HEK293 (cell line): ENCODE data around the gene S100A2.

ENCODE experiments used
- KLF10 ChIP-seq: fragments of 450-650 bp; IDR thresholded peaks from 2 replicates; pipeline ENCODE4 v1.5.1; 2018; ENCODE audit warnings: missing biosample characterization, mild to moderate bottlenecking, missing genetic modification characterization
- OSR2 ChIP-seq: fragments of 450-650 bp; formaldehyde crosslinking; IDR thresholded peaks from 2 replicates; pipeline ENCODE4 v1.5.1; 2016; ENCODE audit warnings: missing biosample characterization, missing genetic modification characterization
- PATZ1 ChIP-seq: fragments of 450-650 bp; formaldehyde crosslinking; IDR thresholded peaks from 2 replicates; pipeline ENCODE4 v1.5.1; 2016; ENCODE audit warnings: missing biosample characterization, missing genetic modification characterization
- SETDB1 ChIP-seq: IDR thresholded peaks from one replicate; pipeline ENCODE4 v1.6.1; 2017; ENCODE audit warnings: mild to moderate bottlenecking, low read length, moderate library complexity, mixed read lengths; ENCODE audit not compliant: insufficient read length
- SP7 ChIP-seq: fragments of 450-650 bp; formaldehyde crosslinking; IDR thresholded peaks from 2 replicates; pipeline ENCODE4 v1.5.1; 2016; ENCODE audit warnings: missing biosample characterization, missing genetic modification characterization
- WT1 ChIP-seq: fragments of 450-650 bp; formaldehyde crosslinking; IDR thresholded peaks from 2 replicates; pipeline ENCODE4 v1.5.1; 2016; ENCODE audit warnings: missing biosample characterization, missing genetic modification characterization
- ZBTB11 ChIP-seq: fragments of 450-650 bp; formaldehyde crosslinking; conservative IDR thresholded peaks from 2 replicates; pipeline ENCODE4 v1.5.1; 2016; ENCODE audit warnings: low read depth, missing biosample characterization, missing genetic modification characterization
- ZBTB21 ChIP-seq: fragments of 450-650 bp; formaldehyde crosslinking; IDR thresholded peaks from 2 replicates; pipeline ENCODE4 v1.5.1; 2017; ENCODE audit warnings: missing biosample characterization, missing genetic modification characterization
- ZIC2 ChIP-seq: fragments of 450-650 bp; formaldehyde crosslinking; IDR thresholded peaks from 2 replicates; pipeline ENCODE4 v1.5.1; 2016; ENCODE audit warnings: missing biosample characterization, missing genetic modification characterization
- ZNF10 ChIP-seq: fragments of 450-650 bp; formaldehyde crosslinking; IDR thresholded peaks from 2 replicates; pipeline ENCODE4 v1.5.1; 2017; ENCODE audit warnings: missing biosample characterization, missing genetic modification characterization
- ZNF184 ChIP-seq: fragments of 450-650 bp; IDR thresholded peaks from 2 replicates; pipeline ENCODE4 v1.5.1; 2018; ENCODE audit warnings: missing biosample characterization, mild to moderate bottlenecking, missing genetic modification characterization
- ZNF202 ChIP-seq: fragments of 450-650 bp; formaldehyde crosslinking; IDR thresholded peaks from 2 replicates; pipeline ENCODE4 v1.5.1; 2016; ENCODE audit warnings: missing biosample characterization, missing genetic modification characterization, borderline replicate concordance
- ZNF23 ChIP-seq: fragments of 450-650 bp; formaldehyde crosslinking; IDR thresholded peaks from 2 replicates; pipeline ENCODE4 v1.5.1; 2016; ENCODE audit warnings: missing biosample characterization, missing genetic modification characterization, borderline replicate concordance
- ZNF248 ChIP-seq: fragments of 450-650 bp; formaldehyde crosslinking; IDR thresholded peaks from 2 replicates; pipeline ENCODE4 v1.5.1; 2017; ENCODE audit warnings: missing biosample characterization, missing genetic modification characterization
- ZNF324 ChIP-seq: fragments of 450-650 bp; formaldehyde crosslinking; IDR thresholded peaks from 2 replicates; pipeline ENCODE4 v1.5.1; 2016; ENCODE audit warnings: missing biosample characterization, missing genetic modification characterization
- ZNF37A ChIP-seq: fragments of 450-650 bp; IDR thresholded peaks from 2 replicates; pipeline ENCODE4 v1.5.1; 2018; ENCODE audit warnings: missing biosample characterization, missing genetic modification characterization
- ZNF398 ChIP-seq: fragments of 450-650 bp; formaldehyde crosslinking; IDR thresholded peaks from 2 replicates; pipeline ENCODE4 v1.5.1; 2017; ENCODE audit warnings: missing biosample characterization, missing genetic modification characterization
- ZNF473 ChIP-seq: fragments of 450-650 bp; formaldehyde crosslinking; IDR thresholded peaks from 2 replicates; pipeline ENCODE4 v1.5.1; 2017; ENCODE audit warnings: missing biosample characterization, missing genetic modification characterization
- ZNF518A ChIP-seq: fragments of 450-650 bp; formaldehyde crosslinking; conservative IDR thresholded peaks from 2 replicates; pipeline ENCODE4 v1.5.1; 2016; ENCODE audit warnings: low read depth, missing biosample characterization, missing genetic modification characterization
- ZNF623 ChIP-seq: fragments of 450-650 bp; formaldehyde crosslinking; IDR thresholded peaks from 2 replicates; pipeline ENCODE4 v1.5.1; 2016; ENCODE audit warnings: missing biosample characterization, missing genetic modification characterization
- ZNF747 ChIP-seq: fragments of 450-650 bp; formaldehyde crosslinking; IDR thresholded peaks from 2 replicates; pipeline ENCODE4 v1.5.1; 2016; ENCODE audit warnings: missing biosample characterization, missing genetic modification characterization
- ZNF76 ChIP-seq: fragments of 450-650 bp; formaldehyde crosslinking; IDR thresholded peaks from 2 replicates; pipeline ENCODE4; 2016; ENCODE audit warnings: low read depth, missing biosample characterization, missing genetic modification characterization, borderline replicate concordance
- ZNF830 ChIP-seq: fragments of 450-650 bp; IDR thresholded peaks from 2 replicates; pipeline ENCODE4 v1.5.0; 2018; ENCODE audit warnings: missing biosample characterization, missing genetic modification characterization, low read depth, mild to moderate bottlenecking, moderate library complexity
- ZSCAN30 ChIP-seq: fragments of 450-650 bp; IDR thresholded peaks from 2 replicates; pipeline ENCODE4 v1.5.1; 2018; ENCODE audit warnings: missing biosample characterization, mild to moderate bottlenecking, missing genetic modification characterization, moderate library complexity
- ZXDB ChIP-seq: fragments of 450-650 bp; formaldehyde crosslinking; IDR thresholded peaks from 2 replicates; pipeline ENCODE4 v1.5.1; 2016; ENCODE audit warnings: missing biosample characterization, missing genetic modification characterization

Gene S100A2

GRCh38 chr1:153567621-153568366 is 2.1 kb upstream of the S100A2 start (continued):
- TF ChIP-seq OSR2 (tag by site-specific recombination): no peak
- no peak for TF ChIP-seq ZNF473 (tag by site-specific recombination)
- TF ChIP-seq ZNF202: no peak
- peak; percentile 43; the same call in 1 of the 2 replicates for TF ChIP-seq ZNF184 (tag by site-specific recombination)
- no peak for TF ChIP-seq ZNF76 (tag by site-specific recombination)
- TF ChIP-seq ZNF10 (tag by site-specific recombination): no peak
- TF ChIP-seq ZXDB (tag by site-specific recombination): no peak
- no peak for TF ChIP-seq WT1
- TF ChIP-seq ZNF324 (tag by site-specific recombination): no peak
- TF ChIP-seq ZIC2 (tag by site-specific recombination): peak; percentile 60
- no peak for TF ChIP-seq ZBTB21
- TF ChIP-seq SETDB1: no peak
- TF ChIP-seq PATZ1 (tag by site-specific recombination): peak; percentile 13; the same call in 1 of the 2 replicates
- TF ChIP-seq ZNF518A (tag by site-specific recombination): no peak
- no peak for TF ChIP-seq ZNF747 (tag by site-specific recombination)
- no peak for TF ChIP-seq ZNF830
- no peak for TF ChIP-seq ZNF248 (tag by site-specific recombination)
- TF ChIP-seq KLF10 (tag by site-specific recombination): peak; percentile 38; the same call in 1 of the 2 replicates
- no peak for TF ChIP-seq ZBTB11 (tag by site-specific recombination)
- TF ChIP-seq ZNF23 (tag by site-specific recombination): no peak
- TF ChIP-seq ZSCAN30 (tag by site-specific recombination): no peak
- peak; percentile 56; the same call in 1 of the 2 replicates for TF ChIP-seq ZNF398 (tag by site-specific recombination)
- peak; percentile 65 for TF ChIP-seq SP7 (tag by site-specific recombination)
- no peak for TF ChIP-seq ZNF623 (tag by site-specific recombination)
- TF ChIP-seq ZNF37A (tag by site-specific recombination): no peak
